K562 (cell line): Measurements from ENCODE around the gene LMO7. TPM values are rescaled to one million over a fixed set of nuclear protein-coding genes. Genes with fewer than 3 reads are reported as not detected.

Experiments used
- ATAC-seq: fragments of 200-7000 bp; cut with Tn5 transposase; 3 replicates; pipeline ENCODE4 v1.9.1; 2020; ENCODE audit warnings: moderate library complexity
- BruUV-seq: library from RNA; stranded (reverse); fragments of 400-500 nt; replicated peaks from 2 replicates; lab custom pipeline; 2021; lab: Mats Ljungman, UMichigan
- CTCF ChIA-PET: fragments of 300-600 bp; formaldehyde crosslinking; extraction: SDS; loops from one replicate; lab custom pipeline; 2021; ENCODE audit warnings: low intra/inter-chr PET ratio; lab: Yijun Ruan, JAX
- POLR2A ChIA-PET: fragments of 300-600, 350-650 bp; sonication (Branson Sonifier 250); formaldehyde crosslinking; extraction: SDS; loops from one replicate; lab custom pipeline; 2021; ENCODE audit warnings: antibody characterized with exemption, inconsistent platforms; lab: Yijun Ruan, JAX
- DNase-seq, 4 experiments: peaks; one replicate each; pipeline versions ENCODE4 v3.0.0 to v3.0.0-alpha.2; 2011 to 2018; ENCODE audit warnings: low spot score in 3 of 4, mixed read lengths in 3 of 4; ENCODE audit errors: extremely low read depth in 1 of 4
- FAIRE-seq: peaks from 2 replicates; lab custom pipeline; 2011; peaks lifted over from hg19 to GRCh38; lab: Jason Lieb, UNC
- H2AFZ ChIP-seq: 2 replicates; pipeline ENCODE4 v1.6.0; 2011; ENCODE audit warnings: low read depth, low read length, control low read depth, inconsistent platforms
- H3K27ac ChIP-seq: fragments of 200-600 bp; 3 replicates; pipeline ENCODE4 v1.8.0; 2011; ENCODE audit warnings: low read depth, mild to moderate bottlenecking, control low read depth, inconsistent platforms, low read length, moderate library complexity, mixed read lengths; ENCODE audit errors: extremely low read depth
- H3K27me3 ChIP-seq, 2 experiments: fragments of 300-600 bp in 1 of 2; 2 replicates in 1 of 2; 3 replicates in 1 of 2; pipeline versions ENCODE4 v1.6.0 to v1.8.0; 2011; ENCODE audit warnings: inconsistent platforms in 2 of 2, low read length in 2 of 2, mild to moderate bottlenecking in 1 of 2, mixed read lengths in 1 of 2, moderate library complexity in 1 of 2; ENCODE audit not compliant: control insufficient read depth in 2 of 2, insufficient read depth in 2 of 2
- H3K36me3 ChIP-seq: fragments of 300-600 bp; 3 replicates; pipeline ENCODE4 v1.8.0; 2011; ENCODE audit warnings: mild to moderate bottlenecking, low read length, inconsistent platforms; ENCODE audit not compliant: control insufficient read depth, insufficient read depth
- H3K4me1 ChIP-seq, 2 experiments: fragments of 200-600 bp in 1 of 2; replicated peaks in 1 of 2; 2 replicates in 1 of 2; 3 replicates in 1 of 2; pipeline versions ENCODE4 v1.5.1 to v1.8.0; 2011; ENCODE audit warnings: inconsistent platforms in 2 of 2, low read length in 2 of 2, mild to moderate bottlenecking in 1 of 2, mixed read lengths in 1 of 2, moderate library complexity in 1 of 2; ENCODE audit not compliant: control insufficient read depth in 2 of 2, insufficient read depth in 2 of 2
- H3K4me2 ChIP-seq: 2 replicates; pipeline ENCODE4 v1.6.1; 2011; ENCODE audit warnings: low read length, control low read depth, inconsistent platforms, mixed read lengths; ENCODE audit not compliant: insufficient read depth
- H3K4me3 ChIP-seq: fragments of 200-600 bp; sonication (generic), shearing (Covaris generic); 2 replicates; pipeline ENCODE4 v1.5.1; 2016; ENCODE audit warnings: control low read depth, inconsistent platforms
- H3K79me2 ChIP-seq: fragments of 200-600 bp; 3 replicates; pipeline ENCODE4 v1.8.0; 2011; ENCODE audit warnings: low read length, inconsistent platforms; ENCODE audit not compliant: control insufficient read depth, insufficient read depth
- H3K9ac ChIP-seq, 2 experiments: 2 replicates each; pipeline versions ENCODE4 v1.6.0 to v1.6.1; 2011; ENCODE audit warnings: low read depth in 2 of 2, low read length in 2 of 2, control low read depth in 1 of 2, inconsistent platforms in 1 of 2, mild to moderate bottlenecking in 1 of 2, mixed read lengths in 1 of 2; ENCODE audit not compliant: insufficient read depth in 1 of 2
- H3K9me1 ChIP-seq: one replicate; pipeline ENCODE4 v1.6.0; 2011; ENCODE audit warnings: inconsistent platforms, mild to moderate bottlenecking, low read length, moderate library complexity; ENCODE audit not compliant: control insufficient read depth, insufficient read depth
- H3K9me3 ChIP-seq: replicated peaks from 2 replicates; pipeline ENCODE4 v1.5.1; 2011; ENCODE audit warnings: low read depth, low read length, inconsistent platforms; ENCODE audit not compliant: control insufficient read depth, insufficient read depth
- H4K20me1 ChIP-seq: replicated peaks from 2 replicates; pipeline ENCODE4 v1.6.1; 2011; ENCODE audit warnings: low read length, inconsistent platforms, mixed read lengths; ENCODE audit not compliant: control insufficient read depth, insufficient read depth
- MAFK ChIP-seq: IDR thresholded peaks from 2 replicates; pipeline ENCODE4 v1.6.1; 2011; ENCODE audit warnings: low read length, improper control_type of control experiment
- WGBS: fragments of 100-300 bp; shearing (Covaris generic); methylation state at CpG from one replicate; pipeline ENCODE4 v1.1.6; 2016; ENCODE audit warnings: low coverage, mixed read lengths; ENCODE audit not compliant: insufficient coverage; ENCODE audit errors: missing lambda C conversion rate; 5-methylcytosine and 5-hydroxymethylcytosine counted together
- in situ Hi-C: fragments of 300-500 bp; cut with MboI; formaldehyde crosslinking; loops from 4 replicates; pipeline ENCODE4 v1.15.0; 2018; ENCODE audit warnings: inconsistent platforms, mixed read lengths
- intact Hi-C: fragments of 100-400 bp; cut with micrococcal nuclease; formaldehyde crosslinking; loops from 2 replicates; pipeline ENCODE4 v1.14.2; 2022
- polyA plus RNA-seq, 8 experiments: library from polyadenylated mRNA; depleted of rRNA in 4 of 8; stranded (reverse) in 5 of 8; unstranded in 3 of 8; fragments of >200 nt; fragmentation: Nextera tagmentation in 2 of 8; fragmentation: Illumina TruSeq in 1 of 8; extraction: Ambion mirVana in 2 of 8; extraction: Trizol in 1 of 8; gene quantifications; 2 replicates each; pipeline versions ENCODE4 v1.2.1 to v1.2.3, GENCODE V29; 2011 to 2014; ENCODE audit warnings: inconsistent platforms in 1 of 8, missing spikeins in 1 of 8
- total RNA-seq, 7 experiments: library from RNA; depleted of rRNA in 6 of 7; stranded (reverse); fragments of >200 nt in 6 of 7; fragmentation: Illumina TruSeq in 2 of 7; extraction: Trizol in 2 of 7; gene quantifications; 2 replicates each; pipeline versions ENCODE4 v1.2.1 to v1.2.3, GENCODE V29; 2011 to 2021; ENCODE audit warnings: low replicate concordance in 1 of 7
- TF ChIP-seq, protein P1 (sequence below): fragments of 250-450 bp; sonication (Bioruptor Pico); IDR thresholded peaks from 2 replicates; pipeline ENCODE4 v1.8.0; 2022; ENCODE audit warnings: inconsistent platforms
- TF ChIP-seq, protein P2 (sequence below): fragments of 200-400 bp; formaldehyde crosslinking; IDR thresholded peaks from 2 replicates; pipeline ENCODE4 v1.6.1; 2017; ENCODE audit warnings: mild to moderate bottlenecking, low read depth, low read length, moderate library complexity
- TF ChIP-seq, protein P3 (sequence below): fragments of 250-450 bp; sonication (Bioruptor Pico); IDR thresholded peaks from 2 replicates; pipeline ENCODE4 v1.6.1; 2021; ENCODE audit warnings: mild to moderate bottlenecking

The LMO7 gene
- total and polyA plus RNA-seq, 9 of the 15 experiments (the other 6 are each of a cell fraction or from before 2014, with no cell fraction given), result 0.42 to 4.3 (median 1.7) TPM

DNA sequence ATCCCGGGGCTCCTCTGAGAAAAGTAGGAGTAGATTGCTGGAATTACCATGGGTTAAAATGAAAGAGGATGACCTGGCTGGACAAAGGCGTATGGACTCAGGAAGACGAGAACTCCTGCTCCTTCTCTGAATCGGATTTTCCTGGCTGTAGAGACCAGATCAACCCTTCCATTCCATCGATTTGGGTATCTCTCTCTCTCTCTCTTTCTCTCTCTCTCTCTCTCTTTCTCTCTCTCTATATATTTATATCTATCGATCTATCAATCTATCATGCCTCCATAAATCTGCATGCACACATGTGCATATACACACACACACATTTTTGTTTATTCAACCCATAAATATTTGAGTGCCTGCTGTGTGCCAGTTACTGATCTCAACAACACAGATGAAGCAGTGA, 234.9 kb downstream of the LMO7 start:
- no peak overlapping the region for H3K4me3 ChIP-seq
- no peak overlapping the region for H2AFZ ChIP-seq
- no peak overlapping the region for H3K4me2 ChIP-seq
- no peaks in the 10 kb centered on the region for H3K9me3 ChIP-seq
- no peak for ATAC-seq
- no peak for DNase-seq
- ChIA-PET POLR2A (no interaction called here), CTCF (interaction anchor here (1.3 kb wide), 1 partner anchor 603 kb away, joined by 7 read pairs; no protein-coding TSS in a partner anchor)
- no peaks in the 10 kb centered on the region for H3K79me2 ChIP-seq
- H3K9ac ChIP-seq, result no peak overlapping the region
- BruUV-seq, result no TSS peak
- no peak for FAIRE-seq
- H3K4me1 ChIP-seq, result no peaks in the 10 kb centered on the region
- H3K27ac ChIP-seq, result no peak overlapping the region
- no peaks in the 10 kb centered on the region for H3K27me3 ChIP-seq
- intact Hi-C loops, result loop anchor here (10.0 kb wide), 2 partner anchors 294 to 1114 kb away; no protein-coding TSS in a partner anchor
- H4K20me1 ChIP-seq, result no peaks in the 10 kb centered on the region
- H3K9me1 ChIP-seq, result no peaks in the 10 kb centered on the region
- in situ Hi-C loops, result loop anchor here (25.0 kb wide), 1 partner anchor 1041 kb away; no protein-coding TSS in a partner anchor
- no peak for TF ChIP-seq MAFK
- TF ChIP-seq, protein P1, sequence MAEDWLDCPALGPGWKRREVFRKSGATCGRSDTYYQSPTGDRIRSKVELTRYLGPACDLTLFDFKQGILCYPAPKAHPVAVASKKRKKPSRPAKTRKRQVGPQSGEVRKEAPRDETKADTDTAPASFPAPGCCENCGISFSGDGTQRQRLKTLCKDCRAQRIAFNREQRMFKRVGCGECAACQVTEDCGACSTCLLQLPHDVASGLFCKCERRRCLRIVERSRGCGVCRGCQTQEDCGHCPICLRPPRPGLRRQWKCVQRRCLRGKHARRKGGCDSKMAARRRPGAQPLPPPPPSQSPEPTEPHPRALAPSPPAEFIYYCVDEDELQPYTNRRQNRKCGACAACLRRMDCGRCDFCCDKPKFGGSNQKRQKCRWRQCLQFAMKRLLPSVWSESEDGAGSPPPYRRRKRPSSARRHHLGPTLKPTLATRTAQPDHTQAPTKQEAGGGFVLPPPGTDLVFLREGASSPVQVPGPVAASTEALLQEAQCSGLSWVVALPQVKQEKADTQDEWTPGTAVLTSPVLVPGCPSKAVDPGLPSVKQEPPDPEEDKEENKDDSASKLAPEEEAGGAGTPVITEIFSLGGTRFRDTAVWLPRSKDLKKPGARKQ (CRISPR knock-in tag), result no peak
- TF ChIP-seq, protein P2, sequence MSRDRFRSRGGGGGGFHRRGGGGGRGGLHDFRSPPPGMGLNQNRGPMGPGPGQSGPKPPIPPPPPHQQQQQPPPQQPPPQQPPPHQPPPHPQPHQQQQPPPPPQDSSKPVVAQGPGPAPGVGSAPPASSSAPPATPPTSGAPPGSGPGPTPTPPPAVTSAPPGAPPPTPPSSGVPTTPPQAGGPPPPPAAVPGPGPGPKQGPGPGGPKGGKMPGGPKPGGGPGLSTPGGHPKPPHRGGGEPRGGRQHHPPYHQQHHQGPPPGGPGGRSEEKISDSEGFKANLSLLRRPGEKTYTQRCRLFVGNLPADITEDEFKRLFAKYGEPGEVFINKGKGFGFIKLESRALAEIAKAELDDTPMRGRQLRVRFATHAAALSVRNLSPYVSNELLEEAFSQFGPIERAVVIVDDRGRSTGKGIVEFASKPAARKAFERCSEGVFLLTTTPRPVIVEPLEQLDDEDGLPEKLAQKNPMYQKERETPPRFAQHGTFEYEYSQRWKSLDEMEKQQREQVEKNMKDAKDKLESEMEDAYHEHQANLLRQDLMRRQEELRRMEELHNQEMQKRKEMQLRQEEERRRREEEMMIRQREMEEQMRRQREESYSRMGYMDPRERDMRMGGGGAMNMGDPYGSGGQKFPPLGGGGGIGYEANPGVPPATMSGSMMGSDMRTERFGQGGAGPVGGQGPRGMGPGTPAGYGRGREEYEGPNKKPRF, result no peak
- TF ChIP-seq, protein P3, sequence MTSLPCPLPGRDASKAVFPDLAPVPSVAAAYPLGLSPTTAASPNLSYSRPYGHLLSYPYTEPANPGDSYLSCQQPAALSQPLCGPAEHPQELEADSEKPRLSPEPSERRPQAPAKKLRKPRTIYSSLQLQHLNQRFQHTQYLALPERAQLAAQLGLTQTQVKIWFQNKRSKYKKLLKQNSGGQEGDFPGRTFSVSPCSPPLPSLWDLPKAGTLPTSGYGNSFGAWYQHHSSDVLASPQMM (CRISPR knock-in tag), result no peak
- 7% methylated on average over 6 of the region's 6 CpGs for WGBS
- no peaks in the 10 kb centered on the region for H3K36me3 ChIP-seq
